ENCODE data around the gene SCRT2. TPM values are rescaled to one million over a fixed set of nuclear protein-coding genes. Genes with fewer than 3 reads are reported as not detected.

SCRT2 gene
- total and polyA plus RNA-seq, 9 of the 15 experiments (the other 6 are each of a cell fraction or from before 2014, with no cell fraction given): 0.04 to 0.75 (median 0.13) TPM; not detected in 2

DNA sequence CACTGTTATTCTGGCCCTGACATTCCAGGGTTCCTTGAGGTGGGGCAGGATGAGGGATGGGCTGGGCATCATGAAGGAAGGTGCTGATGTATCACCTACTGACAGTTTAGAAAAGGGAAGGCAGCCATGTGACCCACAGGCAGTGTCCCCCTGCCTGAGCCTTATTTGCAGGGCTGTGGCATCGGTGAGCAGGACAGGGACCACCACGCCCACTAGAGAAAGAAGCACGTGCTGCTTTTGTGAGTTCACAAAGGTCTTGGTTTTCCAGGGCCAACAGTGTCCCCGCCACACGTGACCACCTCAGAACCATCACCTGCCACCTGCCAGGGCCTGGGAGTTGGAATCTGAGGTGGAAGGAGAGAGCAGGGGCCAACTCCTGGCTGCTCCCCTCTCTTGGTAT is 43.5 kb upstream of the SCRT2 start:
- H3K4me3 ChIP-seq: no peak overlapping the region
- TF ChIP-seq ETS2 (tag; IDR thresholded peaks at IDR 0.05; ENCODE audit: borderline replicate concordance, poor library complexity, severe bottlenecking) (no peak), YY1 (IDR thresholded peaks at IDR 0.05; ENCODE audit: borderline replicate concordance in 1 of 3, control insufficient read depth in 1 of 3, extremely low read depth in 1 of 3, insufficient read depth in 3 of 3, insufficient read length in 1 of 3, insufficient replicate concordance in 2 of 3, low read depth in 1 of 3, low read length in 2 of 3) (no peak)
- TF ChIP-seq, protein P1, sequence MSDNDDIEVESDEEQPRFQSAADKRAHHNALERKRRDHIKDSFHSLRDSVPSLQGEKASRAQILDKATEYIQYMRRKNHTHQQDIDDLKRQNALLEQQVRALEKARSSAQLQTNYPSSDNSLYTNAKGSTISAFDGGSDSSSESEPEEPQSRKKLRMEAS (CRISPR knock-in tag; IDR thresholded peaks at IDR 0.05): peak; percentile 15; the same call in 1 of the 2 replicates
- TF ChIP-seq, protein P2, sequence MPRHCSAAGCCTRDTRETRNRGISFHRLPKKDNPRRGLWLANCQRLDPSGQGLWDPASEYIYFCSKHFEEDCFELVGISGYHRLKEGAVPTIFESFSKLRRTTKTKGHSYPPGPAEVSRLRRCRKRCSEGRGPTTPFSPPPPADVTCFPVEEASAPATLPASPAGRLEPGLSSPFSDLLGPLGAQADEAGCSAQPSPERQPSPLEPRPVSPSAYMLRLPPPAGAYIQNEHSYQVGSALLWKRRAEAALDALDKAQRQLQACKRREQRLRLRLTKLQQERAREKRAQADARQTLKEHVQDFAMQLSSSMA (CRISPR knock-in tag; IDR thresholded peaks at IDR 0.05): no peak
- TF ChIP-seq, protein P3, sequence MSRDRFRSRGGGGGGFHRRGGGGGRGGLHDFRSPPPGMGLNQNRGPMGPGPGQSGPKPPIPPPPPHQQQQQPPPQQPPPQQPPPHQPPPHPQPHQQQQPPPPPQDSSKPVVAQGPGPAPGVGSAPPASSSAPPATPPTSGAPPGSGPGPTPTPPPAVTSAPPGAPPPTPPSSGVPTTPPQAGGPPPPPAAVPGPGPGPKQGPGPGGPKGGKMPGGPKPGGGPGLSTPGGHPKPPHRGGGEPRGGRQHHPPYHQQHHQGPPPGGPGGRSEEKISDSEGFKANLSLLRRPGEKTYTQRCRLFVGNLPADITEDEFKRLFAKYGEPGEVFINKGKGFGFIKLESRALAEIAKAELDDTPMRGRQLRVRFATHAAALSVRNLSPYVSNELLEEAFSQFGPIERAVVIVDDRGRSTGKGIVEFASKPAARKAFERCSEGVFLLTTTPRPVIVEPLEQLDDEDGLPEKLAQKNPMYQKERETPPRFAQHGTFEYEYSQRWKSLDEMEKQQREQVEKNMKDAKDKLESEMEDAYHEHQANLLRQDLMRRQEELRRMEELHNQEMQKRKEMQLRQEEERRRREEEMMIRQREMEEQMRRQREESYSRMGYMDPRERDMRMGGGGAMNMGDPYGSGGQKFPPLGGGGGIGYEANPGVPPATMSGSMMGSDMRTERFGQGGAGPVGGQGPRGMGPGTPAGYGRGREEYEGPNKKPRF (IDR thresholded peaks at IDR 0.05; ENCODE audit: low read depth, low read length): no peak
- no peak for DNase-seq (ENCODE audit: extremely low read depth in 1 of 4, low spot score in 3 of 4)
- H3K27me3 ChIP-seq (ENCODE audit: control insufficient read depth in 2 of 2, insufficient read depth in 2 of 2, low read length in 2 of 2): no peaks in the 10 kb centered on the region
- no peaks in the 10 kb centered on the region for H3K9me1 ChIP-seq (ENCODE audit: control insufficient read depth, insufficient read depth, low read length)
- WGBS (ENCODE audit: insufficient coverage, low coverage, missing lambda C conversion rate): 50% methylated on average over 4 of the region's 5 CpGs
- no peaks in the 10 kb centered on the region for H3K36me3 ChIP-seq (ENCODE audit: control insufficient read depth, insufficient read depth, low read length)
- H3K4me2 ChIP-seq (ENCODE audit: insufficient read depth, low read length): no peak overlapping the region
- H2AFZ ChIP-seq (ENCODE audit: low read depth, low read length): no peak overlapping the region
- CTCF ChIA-PET (ENCODE audit: low intra/inter-chr PET ratio): no interaction called here
- peaks cover 0 to 5% of the 10 kb centered on the region in 2 experiments; a peak in 2 of 5 replicates for H3K4me1 ChIP-seq (replicated peaks in 1 of 2; ENCODE audit: control insufficient read depth in 2 of 2, insufficient read depth in 2 of 2, low read length in 2 of 2)
- POLR2A ChIA-PET: no interaction called here
- intact Hi-C loops (cut with micrococcal nuclease) (no loop called here), in situ Hi-C loops (cut with MboI) (no loop called here)
- no peak overlapping the region for H3K27ac ChIP-seq (ENCODE audit: extremely low read depth, low read depth, low read length)
- BruUV-seq (replicated peaks): no TSS peak
- H3K79me2 ChIP-seq (ENCODE audit: control insufficient read depth, insufficient read depth, low read length): no peaks in the 10 kb centered on the region
- FAIRE-seq: no peak
- no peaks in the 10 kb centered on the region for H3K9me3 ChIP-seq (replicated peaks; ENCODE audit: control insufficient read depth, insufficient read depth, low read depth, low read length)
- H4K20me1 ChIP-seq (replicated peaks; ENCODE audit: control insufficient read depth, insufficient read depth, low read length): no peaks in the 10 kb centered on the region
- no peak for ATAC-seq
- H3K9ac ChIP-seq (ENCODE audit: insufficient read depth in 1 of 2, low read depth in 2 of 2, low read length in 2 of 2): peak overlapping the region in 1 of 2 experiments; percentile 35; a peak in 1 of 4 replicates

All from K562 (cell line).